Measurements from ENCODE around the gene GSTA4.
A peak's percentile ranks its signal among the peaks of the same experiment; 100 is the strongest.
"Not testable (repeated sequence)": the region's sequence is repeated elsewhere in the genome, so short reads cannot be mapped to it uniquely, and the experiment has no call there.

Gene GSTA4

DNA sequence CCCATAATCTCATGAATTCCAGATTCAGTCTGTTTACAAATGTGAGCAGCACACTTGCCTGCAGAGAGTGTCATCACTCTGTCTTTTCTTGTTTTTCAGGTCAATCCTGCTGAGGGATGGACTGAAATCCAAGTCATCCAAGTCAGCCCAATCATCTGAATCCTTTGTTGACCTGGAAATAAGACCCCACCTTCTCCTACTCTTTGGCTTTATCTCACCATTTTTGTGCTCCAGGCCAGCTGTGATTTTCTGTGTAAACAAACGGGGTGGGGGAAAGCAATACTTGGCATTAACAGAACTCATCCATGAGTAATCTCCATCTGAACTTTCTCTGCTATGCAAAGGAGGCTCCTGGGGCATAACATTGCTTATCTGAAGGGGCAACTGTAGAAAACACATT, 16.9 kb upstream of the GSTA4 start:
- no peak for DNase-seq

DNA sequence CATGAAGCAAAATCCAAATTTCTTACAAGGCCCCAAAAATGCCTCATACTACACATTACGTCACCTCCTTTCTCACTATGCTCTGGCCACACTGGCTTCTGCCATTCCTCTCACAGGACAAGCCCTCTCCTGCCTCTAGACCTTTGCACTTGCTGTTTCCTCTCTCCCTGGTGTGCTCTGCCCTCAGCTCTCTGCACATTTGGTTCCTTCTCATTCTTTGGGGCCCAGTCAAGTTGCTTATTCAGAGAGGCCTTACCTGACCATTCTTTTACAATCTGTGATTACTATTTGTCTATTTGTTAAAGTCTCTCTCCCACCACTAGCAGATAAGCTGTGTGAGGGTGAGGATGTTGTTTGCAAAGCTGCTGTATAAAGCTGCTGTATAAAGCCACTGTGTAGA, 15.4 kb upstream of the GSTA4 start:
- no peak for DNase-seq

DNA sequence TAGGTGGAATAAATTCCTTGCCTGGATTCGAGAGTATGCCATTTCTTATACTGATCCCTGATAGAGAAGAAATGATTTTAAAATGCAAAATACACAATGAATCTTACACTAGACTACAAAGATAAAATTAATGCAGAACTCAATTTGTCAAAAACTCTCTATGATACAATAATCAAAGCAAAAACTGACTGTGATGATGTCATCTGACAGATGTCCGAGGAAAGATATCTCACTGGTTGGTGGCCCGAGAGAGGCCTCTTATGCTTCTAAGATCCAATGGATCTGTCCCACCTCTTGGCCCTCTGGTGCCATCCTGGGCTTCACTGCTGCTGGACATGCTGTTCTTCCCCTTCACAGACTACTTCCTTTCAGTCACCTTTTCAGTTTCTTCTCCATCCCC, 14.4 kb upstream of the GSTA4 start:
- no peak for DNase-seq

DNA sequence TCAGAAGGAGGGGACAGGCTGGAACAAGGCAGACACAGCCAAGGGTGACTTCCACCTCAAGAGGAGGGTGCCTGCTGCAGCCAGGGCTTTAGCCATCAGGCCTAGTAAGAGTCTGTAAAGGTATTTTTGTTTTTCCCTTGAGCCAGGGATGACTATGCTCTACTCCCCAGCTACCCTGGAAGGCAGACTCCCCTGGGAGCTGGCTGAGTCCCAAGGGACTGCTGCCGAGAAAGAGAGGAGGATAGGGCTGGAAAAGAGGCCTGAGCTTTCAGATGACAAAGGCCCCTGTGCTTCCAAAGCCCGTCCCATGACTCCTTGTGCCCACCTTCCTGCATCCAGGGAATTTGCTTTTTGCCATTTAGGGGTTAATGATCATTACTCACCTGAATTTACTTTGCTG, 14.0 kb upstream of the GSTA4 start:
- DNase-seq, result no peak

DNA sequence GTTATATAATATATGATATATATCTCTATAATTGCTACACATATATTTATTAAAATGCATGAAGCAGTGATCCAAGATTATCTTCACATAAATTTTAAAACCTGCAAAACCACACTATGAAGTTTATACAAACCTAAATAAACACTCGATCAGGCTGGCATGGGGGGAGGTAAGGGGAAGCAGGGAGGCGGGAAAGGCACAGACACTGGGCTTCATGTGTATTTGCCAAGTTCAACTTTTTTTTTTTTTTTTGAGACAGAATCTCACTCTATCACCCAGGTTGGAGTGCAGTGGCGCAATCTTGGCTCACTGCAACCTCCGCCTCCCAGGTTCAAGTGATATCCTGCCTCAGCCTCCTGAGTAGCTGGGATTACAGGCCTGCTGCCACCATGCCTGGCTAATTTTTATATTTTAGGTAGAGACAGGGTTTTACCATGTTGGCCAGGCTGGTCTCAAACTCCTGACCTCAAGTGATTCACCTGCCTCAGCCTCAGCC, 13.2 kb upstream of the GSTA4 start:
- not testable (repeated sequence) for DNase-seq

DNA sequence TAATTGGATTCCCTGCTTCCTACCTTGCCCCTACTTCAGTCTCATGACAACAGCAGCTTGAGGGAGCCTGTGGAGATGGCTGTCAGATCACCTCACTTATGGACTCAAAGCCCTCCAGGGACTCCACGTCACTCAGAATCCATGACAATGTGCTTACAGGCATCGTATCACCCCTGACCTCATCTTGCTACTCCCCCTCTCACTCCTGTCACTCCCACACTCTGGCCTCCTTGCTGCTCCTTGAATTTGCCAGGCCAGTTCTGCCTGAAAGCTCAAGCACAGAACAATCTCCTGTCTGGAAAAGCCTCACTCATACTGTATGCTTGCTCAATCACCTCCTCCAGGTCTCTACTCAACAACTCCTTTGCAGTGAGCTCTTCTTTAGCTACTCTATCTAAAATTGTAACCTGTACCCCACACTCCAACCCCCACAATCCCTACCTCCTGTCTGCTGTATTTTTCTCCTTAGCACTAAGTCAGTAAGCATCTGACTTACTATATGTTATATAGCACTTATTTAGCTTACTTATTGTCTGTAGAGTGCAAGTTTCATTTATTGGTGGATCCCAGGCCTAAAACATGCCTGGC, 10.7 kb upstream of the GSTA4 start:
- DNase-seq, result no peak

DNA sequence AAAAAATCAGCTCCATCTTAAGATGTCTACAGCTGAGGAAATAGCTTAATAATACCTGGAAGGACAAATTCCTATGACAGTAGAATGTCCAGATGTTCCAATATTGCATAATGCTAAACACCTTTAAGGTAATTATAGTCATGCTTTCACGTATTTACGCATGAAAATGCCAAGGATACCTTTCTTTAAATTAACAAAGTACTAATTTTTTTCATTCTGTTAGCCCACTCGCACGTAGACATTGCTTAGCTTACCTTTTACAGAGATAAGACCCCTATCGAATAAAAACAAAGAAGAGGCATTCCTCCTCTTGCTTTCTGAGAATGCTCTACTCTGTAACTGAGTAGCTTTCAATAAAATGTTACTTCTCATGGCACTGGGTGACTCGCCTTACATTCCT, 4.4 kb upstream of the GSTA4 start:
- no peak for DNase-seq

DNA sequence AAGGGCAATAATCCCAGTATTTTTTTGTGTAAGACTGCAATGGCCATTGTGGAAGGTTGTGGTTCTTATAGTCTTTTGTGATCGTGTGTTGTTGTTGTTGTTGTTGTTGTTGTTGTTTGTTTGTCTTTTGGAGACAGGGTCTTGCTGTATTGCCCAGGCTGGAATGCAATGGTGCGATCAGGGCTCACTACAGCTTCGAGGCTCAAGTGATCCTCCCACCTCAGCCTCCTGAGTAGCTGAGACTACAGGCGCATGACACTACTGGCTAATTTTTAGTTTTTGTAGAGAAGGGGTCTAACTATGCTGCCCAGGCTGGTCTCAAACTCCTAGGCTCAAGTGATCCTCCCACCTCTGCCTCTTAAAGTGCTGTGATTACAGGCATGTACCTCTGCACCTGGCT, 3.5 kb upstream of the GSTA4 start:
- DNase-seq, result no peak

DNA sequence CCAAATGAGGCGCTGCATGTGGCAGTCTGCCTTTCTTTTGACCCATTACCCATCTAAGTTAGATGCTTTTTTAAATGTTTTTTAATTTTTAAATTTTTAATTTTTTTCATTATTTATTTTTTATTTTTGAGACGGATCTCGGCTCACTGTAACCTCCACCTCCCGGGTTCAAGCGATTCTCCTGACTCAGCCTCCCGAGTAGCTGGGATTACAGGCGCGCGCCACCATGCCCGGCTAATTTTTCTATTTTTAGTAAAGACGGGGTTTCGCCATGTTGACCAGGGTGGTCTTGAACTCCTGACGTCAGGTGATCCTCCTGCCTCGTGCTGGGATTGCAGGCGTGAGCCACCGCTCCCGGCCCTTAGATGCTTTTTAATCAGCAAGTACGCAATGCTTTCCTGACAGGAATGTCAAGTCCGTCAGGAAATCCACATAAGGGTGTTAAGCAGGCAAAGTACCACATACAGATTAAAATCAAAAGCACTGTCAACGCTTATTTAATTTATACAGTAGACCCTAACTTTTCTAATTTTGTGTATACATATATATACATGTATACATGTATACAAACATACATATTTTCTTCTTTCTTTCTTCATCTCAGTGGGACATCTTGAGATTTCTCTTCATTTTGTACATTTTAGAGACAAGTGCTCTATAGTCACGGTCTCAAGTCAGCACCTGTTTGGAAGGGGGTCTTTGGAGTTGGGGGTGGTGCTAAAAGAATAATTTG, 995 bp upstream of the GSTA4 start:
- DNase-seq, result peak; percentile 41

DNA sequence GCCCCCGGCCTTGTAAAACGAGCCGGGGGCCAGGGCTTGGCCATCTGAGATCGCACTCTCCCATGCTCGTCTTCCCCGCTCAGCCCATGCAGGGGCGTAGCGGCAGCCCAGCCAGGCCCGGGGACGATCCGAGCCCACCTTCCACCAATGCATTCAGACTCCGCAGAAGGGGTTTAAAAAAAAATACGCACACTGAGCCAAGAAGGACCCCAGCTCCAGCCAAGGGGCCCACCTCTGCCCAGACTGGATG, 320 bp downstream of the GSTA4 start:
- DNase-seq, result no peak

DNA sequence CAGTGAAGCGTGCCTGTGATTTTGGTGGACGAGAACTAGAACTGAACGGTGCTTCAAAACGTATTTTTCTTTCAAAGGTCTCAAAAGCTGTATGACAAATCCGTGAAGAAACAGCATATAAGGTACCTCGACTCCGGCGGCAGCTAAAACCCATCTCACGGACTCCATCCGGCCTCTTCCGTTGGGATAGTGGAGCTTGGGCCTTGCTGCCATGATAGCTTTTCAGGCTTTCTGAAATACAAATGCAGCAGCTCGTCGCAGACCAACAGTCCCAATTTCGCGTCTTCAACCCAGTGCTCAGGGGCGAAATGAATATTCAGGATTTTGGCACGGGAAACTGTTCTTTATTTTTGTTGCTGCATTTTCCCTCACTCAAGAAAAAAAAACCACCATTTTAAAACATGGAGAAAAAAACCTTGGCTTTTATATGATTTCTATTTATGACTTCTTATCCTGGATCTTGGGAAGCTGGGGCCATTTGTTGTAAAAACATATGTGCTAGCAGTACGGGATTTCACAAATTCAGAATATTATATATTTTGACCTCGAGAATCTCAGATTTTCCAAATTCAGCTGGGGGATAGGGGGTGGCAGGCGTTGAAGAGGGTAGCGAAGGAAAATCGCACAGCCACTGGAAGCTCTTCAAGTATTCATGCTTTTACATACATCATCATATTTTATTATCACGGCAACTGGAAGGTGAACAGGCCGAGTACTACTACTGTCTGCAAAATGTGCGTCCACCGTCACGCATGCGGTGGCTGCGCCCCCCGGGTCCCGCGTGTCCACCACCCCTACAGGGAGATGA, 849 bp downstream of the GSTA4 start:
- DNase-seq, result no peak

DNA sequence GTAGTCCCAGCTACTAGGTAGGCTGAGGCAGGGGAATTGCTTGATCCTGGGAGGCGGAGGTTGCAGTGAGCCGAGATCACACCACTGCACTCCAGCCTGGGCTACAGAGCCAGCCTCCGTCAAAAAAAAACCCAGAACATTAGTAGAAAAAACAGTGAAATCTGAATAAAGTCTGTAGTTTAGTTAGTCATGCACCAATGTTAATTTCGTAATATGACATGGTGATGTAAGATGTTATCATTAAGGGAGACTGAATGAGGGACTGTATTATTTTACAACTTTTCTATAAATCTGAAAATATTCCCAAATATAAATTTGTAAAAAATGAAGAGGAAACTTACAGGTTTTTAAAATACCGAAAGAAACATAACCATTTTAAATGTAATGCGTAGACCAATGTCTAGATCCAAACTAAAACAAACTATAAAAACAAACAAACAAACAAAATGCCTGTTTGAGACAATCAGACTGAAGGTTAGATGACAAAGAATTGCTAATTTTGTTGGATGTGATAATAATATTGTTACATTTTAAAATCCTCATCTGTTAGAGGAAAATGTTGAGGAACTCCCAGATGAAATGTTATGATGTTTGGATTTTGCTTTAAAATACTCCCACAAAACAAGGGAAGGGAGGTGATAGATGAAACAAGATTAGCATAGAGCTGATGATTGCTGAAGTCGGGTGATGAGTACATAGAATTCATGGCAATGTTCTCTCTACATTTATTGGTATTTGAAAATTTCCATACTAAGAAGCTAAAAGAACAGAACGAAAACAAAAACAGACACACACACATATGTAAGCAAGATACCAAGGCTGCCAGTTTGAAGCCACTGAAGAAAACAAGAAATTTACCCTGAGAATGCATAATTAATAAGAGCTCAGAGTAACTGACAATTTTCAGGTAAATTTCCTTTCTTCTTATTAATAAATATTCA, 1.8 kb downstream of the GSTA4 start:
- DNase-seq, result no peak

DNA sequence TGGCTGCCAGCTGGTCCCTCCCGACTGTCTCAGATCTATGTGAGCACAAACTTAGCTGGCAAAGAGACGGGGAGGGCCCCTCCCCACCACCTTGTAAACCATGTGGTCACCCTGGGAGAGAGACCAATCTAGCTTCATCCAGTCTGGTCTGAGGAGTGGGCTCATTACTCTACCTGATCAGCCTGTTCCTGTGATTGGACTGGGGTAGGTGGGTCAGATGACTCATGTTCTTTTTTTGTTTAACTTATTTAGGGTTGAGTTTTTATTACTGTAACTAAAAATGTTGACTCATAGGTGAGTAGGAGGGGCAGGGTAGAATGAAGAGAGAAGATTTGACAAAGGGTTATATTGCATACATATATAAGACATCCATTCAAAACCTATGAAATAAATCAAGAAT, 4.7 kb downstream of the GSTA4 start:
- no peak for DNase-seq

DNA sequence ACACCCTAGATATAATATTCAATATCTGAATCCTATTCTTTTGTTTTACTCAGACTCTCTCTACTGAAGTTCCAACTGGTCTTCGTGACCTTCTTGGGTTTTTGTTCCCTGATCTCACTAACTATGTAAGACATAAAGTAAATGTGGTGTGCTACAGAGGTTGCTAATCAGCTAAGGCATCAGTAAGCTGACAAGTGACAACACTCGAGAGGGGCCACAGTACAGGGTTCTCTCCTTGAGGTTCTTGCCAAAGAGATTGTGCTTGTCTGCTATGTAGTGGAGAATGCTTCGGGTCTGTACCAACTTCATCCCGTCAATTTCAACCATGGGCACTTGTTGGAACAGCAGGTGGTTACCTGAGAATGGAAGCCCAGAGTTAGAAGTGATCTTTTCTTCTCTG, 9.9 kb downstream of the GSTA4 start:
- DNase-seq, result no peak

DNA sequence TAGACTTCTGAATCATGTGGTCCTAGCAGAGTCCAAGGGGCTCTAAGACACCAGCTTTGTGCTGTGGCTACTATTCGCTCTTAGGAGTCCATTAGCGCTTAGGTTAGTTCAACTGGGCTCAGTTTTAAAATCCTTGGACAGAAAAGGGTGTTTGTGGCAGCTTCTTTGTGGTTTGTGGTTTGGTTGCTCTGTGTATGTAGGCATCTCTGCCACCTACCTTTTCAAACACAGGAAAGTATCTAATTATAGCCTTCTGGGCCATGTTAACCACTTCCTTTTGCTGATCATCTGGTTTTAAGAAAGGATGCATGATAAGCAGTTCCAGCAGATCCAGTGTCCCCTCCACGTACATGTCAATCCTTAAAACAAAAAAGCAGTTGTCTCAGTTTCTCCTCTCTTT, 10.8 kb downstream of the GSTA4 start:
- DNase-seq, result no peak

DNA sequence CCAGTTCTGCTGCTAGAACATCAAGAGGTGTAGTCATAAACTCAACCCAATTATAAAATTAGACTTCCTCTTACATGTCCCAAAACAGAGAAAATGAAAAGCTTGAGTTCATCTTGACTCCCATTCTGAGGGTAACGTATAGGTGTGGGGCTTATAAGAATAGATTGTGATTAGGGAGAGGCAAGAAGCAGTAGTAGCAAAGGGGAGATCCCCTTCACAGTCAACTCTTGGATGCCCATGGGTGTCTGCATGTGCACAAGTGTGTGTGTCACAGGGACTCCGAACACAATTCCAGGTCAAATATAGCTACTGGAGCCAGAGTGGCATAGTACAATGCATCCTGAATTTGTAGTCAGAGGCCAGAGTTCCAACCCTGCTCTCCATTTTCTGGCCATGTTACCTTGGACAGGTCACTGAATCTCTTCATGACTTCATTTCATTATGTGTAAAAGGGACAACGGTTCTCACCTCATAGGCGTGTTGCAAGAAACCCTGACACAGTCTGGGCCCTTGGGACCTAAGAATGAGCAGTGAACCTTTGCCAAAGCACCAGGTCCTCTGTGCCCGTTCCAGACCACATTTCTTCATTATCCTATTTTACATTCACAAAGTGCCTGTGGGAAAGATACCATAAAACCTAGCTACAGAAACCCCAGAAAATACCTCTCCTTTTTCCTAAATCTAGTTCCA, 11.8 kb downstream of the GSTA4 start:
- DNase-seq, result no peak

DNA sequence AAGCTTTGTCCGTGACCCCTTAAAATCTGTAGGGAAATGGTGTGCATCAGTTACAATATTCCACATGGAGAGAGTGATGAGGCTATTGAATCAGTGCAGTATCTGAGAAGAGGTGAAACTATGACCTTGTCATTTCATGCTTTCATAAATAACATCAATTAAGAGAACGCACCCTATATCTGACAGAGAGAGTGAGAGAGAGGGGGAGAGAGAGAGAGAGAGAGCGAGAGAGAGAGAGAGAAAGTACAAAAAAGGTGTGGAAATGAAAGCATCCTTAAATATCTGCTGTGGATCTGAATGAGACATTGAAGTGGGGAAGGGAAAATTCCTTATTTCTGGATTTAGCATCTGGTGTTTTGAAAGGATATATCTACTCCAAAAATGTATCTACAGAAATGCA, 12.4 kb downstream of the GSTA4 start:
- DNase-seq, result no peak

DNA sequence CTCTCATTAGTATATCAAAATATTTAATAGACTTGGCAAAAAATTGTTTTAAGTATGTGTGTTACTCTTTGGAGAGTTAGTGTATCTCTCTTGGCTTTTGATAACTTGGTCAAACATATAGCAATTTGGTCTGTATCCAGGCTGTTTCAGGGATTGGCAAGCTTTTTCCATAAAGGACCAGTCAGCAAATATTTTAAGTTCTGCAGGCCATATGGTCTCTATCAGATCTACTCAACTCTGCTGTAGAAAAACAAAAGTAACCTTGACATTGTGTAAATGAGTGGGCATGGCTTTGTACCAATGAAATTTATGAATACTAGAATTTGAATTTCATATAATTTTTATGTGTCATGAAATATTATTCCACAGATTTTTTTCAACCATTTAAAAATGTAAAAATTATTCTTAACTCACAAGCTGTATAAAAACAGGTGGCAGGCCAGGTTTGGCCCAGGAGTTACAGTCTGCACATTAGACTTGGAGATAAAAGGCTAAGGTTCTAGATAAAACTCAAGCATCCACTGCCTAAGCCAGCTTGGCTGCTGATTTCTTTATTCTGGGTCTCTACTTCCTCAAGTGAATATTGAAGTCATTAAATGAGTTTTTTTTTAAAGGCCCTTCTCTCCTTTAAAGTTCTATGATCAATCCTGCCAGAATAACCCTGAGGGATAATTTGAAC, 13.7 kb downstream of the GSTA4 start:
- no peak for DNase-seq

DNA sequence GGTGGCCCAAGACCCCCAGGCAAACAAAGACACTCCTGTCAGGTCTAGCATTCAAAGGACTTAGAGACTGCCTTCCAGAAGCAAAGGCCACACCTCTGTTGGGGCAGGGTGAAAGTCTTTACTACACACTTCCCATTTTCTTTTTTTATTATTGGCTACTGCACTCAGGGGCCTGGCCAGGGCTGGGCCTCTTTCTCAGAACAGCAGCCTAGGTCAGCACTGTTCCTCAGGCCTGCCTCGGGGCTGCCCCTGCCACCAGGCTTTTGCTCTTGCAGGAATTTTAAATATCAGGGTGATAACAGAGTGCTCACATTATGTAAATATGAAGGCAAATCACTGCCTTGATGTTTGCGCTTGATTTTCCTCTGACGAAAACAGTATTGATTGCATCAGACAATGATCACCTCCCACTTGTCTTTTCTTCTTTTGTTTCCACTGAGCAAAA, 18.5 kb downstream of the GSTA4 start:
- DNase-seq, result no peak

DNA sequence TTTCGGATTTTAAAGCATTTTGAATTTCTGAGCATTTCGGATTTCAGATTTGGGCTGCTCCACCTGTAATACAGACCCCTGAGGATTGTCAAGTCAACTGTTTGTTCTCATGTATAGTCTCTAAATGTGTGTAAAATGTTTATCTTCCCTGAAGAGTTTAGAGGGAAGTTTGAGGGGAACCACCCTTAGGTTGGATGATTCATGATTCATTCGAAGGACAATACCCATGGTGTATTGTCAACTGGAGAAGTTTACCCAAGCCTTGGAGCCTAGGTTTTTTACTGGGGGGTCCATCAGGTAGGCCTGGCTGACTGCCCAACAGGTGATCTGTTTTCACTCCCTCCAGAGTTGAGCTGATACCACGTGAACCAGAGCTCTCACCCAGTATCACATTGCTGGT, 18.9 kb downstream of the GSTA4 start:
- no peak for DNase-seq

DNA sequence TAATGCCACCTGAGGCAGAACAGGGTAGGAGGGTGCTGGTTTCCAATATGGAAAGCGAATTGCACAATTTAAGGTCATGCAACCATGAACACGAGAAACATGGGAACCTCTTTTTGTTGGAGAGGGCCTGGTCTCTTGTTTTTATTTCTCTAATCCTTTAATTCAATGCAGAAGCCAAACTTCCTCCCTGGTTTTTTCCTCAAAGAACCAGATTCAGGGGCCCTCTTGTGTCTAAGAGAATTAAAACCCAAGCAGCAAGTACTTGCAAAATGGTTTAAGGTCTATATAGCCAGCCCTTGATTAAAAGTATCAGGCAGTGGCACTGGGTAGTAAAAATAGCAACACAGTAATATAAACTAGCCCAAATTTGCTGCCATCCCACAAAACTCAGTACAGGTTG, 19.5 kb downstream of the GSTA4 start:
- no peak for DNase-seq

DNA sequence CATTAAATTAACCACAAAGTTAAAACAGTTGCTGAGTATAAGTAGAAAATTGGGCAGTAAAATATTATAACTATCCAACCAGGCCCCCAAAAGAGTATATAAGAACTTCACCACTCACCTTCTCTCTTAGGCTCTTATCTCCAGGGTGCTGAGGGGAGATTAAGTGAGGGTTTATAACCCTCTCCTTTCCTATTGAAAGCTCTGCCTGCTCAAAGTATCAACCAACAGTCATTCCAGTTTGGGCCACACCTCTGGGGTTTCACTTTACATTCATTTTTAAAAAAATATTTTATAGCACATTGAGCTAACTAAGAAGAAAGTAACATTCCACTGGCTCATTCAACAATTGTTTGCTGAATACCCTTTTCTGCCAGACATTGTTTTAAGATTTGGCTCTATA, 22.1 kb downstream of the GSTA4 start:
- no peak for DNase-seq

Measured in NCI-H524 treated with DMSO at 0.1 percent for 48 hours (cell line).